Uterus (tissue), 4 donors: ENCODE data around the gene FHIT. TPM values are rescaled to one million over a fixed set of nuclear protein-coding genes. Genes with fewer than 3 reads are reported as not detected.

ENCODE experiments used
- DNase-seq, 2 donors: peaks; one replicate each; pipeline ENCODE4 v3.0.0-alpha.2; 2019 to 2020
- H3K27ac ChIP-seq, 2 donors: fragments of 200-600 bp; sonication (generic); 1 replicate in 1 of 2; 2 replicates in 1 of 2; pipeline ENCODE4 v1.5.1; 2016 to 2018
- H3K27me3 ChIP-seq, 2 donors: fragments of 200-600 bp; sonication (generic); one replicate each; pipeline ENCODE4 v1.5.1; 2018 to 2019; ENCODE audit warnings: control low read depth in 1 of 2
- H3K36me3 ChIP-seq, 2 donors: fragments of 200-600 bp; sonication (generic); one replicate each; pipeline ENCODE4 v1.5.1; 2019; ENCODE audit warnings: control low read depth in 1 of 2
- H3K4me1 ChIP-seq, 2 donors: fragments of 200-600 bp; sonication (generic); one replicate each; pipeline ENCODE4 v1.5.1; 2018 to 2019; ENCODE audit warnings: control low read depth in 1 of 2
- H3K4me3 ChIP-seq, 2 donors: fragments of 200-600 bp; sonication (generic); 1 replicate in 1 of 2; 2 replicates in 1 of 2; pipeline ENCODE4 v1.5.1; 2018 to 2019; ENCODE audit warnings: mild to moderate bottlenecking in 1 of 2
- H3K9me3 ChIP-seq, 2 donors: fragments of 200-600 bp; sonication (generic); one replicate each; pipeline ENCODE4 v1.5.1; 2019; ENCODE audit warnings: control low read depth in 1 of 2
- POLR2A ChIP-seq, 2 donors: fragments of 450-650 bp; IDR thresholded peaks; one replicate each; pipeline ENCODE4 v1.6.1; 2016; ENCODE audit warnings: antibody characterized with exemption in 2 of 2, mild to moderate bottlenecking in 1 of 2, moderate library complexity in 1 of 2
- intact Hi-C: fragments of 100-400 bp; cut with DNase I; formaldehyde crosslinking; loops from one replicate; pipeline ENCODE4 v1.15.1; 2023; ENCODE audit warnings: low total_unique reads
- total RNA-seq, 4 donors: library from RNA; depleted of rRNA in 3 of 4; stranded (reverse); fragments of >200 nt in 3 of 4; gene quantifications; one replicate each; pipeline versions ENCODE4 v1.1.0 to v1.2.4, GENCODE V29; 2014 to 2023
- TF ChIP-seq, protein P1 (sequence below), 4 experiments: fragments of 200-600 bp in 2 of 4; fragments of 450-650 bp in 2 of 4; sonication (generic) in 2 of 4; IDR thresholded peaks; one replicate each; pipeline ENCODE4 v1.5.1; 2016 to 2019; ENCODE audit warnings: antibody characterized with exemption in 4 of 4, mild to moderate bottlenecking in 2 of 4, moderate library complexity in 1 of 4
- donor health status: DM: yes; HTN: yes; CAD: no.

FHIT gene
- total RNA-seq, 4 donors from 2014 or later: 1.3 to 15.2 (median 7.3) TPM

DNA sequence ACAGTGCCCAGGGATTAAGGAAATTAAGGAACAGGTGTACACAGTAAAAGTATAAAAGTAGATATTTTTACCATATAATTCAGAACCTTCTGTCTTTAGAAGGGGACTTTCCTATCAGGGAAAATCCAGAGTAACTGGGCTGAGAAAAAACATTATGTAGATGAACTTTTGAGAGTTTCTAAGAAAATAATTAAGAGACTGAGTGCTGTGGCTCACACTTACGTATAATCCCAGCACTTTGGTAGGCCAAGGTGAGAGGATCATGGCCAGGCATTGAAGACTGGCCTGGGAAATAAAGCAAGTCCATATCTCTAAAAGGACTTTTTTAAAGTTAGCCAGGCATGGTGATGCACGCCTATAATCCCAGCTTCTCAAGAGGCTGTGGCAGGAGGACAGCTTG is 1021.8 kb downstream of the FHIT start:
- Histone ChIP-seq H3K36me3 (no peaks in the 10 kb centered on the region), H3K27me3 (no peaks in the 10 kb centered on the region), H3K4me1 (no peaks in the 10 kb centered on the region), H3K4me3 (no peak overlapping the region), H3K27ac (no peak overlapping the region), H3K9me3 (no peaks in the 10 kb centered on the region)
- TF ChIP-seq, protein P1, sequence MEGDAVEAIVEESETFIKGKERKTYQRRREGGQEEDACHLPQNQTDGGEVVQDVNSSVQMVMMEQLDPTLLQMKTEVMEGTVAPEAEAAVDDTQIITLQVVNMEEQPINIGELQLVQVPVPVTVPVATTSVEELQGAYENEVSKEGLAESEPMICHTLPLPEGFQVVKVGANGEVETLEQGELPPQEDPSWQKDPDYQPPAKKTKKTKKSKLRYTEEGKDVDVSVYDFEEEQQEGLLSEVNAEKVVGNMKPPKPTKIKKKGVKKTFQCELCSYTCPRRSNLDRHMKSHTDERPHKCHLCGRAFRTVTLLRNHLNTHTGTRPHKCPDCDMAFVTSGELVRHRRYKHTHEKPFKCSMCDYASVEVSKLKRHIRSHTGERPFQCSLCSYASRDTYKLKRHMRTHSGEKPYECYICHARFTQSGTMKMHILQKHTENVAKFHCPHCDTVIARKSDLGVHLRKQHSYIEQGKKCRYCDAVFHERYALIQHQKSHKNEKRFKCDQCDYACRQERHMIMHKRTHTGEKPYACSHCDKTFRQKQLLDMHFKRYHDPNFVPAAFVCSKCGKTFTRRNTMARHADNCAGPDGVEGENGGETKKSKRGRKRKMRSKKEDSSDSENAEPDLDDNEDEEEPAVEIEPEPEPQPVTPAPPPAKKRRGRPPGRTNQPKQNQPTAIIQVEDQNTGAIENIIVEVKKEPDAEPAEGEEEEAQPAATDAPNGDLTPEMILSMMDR (IDR thresholded peaks at IDR 0.05): no peak
- no peak for TF ChIP-seq POLR2A (IDR thresholded peaks at IDR 0.05)
- intact Hi-C loops: no loop called here
- DNase-seq: no peak

DNA sequence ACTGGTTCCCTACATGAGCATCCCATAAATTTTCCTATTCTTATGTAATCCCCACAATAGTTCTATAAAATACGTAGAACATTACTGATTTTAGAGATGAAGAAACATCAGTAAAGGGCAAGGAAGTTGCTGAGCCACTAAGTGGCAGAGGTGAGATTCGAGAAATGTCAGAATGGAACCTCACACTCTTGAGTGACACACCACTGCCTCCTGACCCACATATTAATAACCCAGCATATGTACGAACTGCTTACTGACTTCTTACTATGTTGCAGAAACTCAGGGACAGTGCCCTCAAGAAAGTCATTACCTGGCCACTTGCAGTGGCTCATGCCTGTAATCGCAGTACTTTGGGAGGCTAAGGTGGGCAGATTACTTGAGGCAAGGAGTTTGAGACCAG is 1022.4 kb downstream of the FHIT start:
- intact Hi-C loops: no loop called here
- Histone ChIP-seq H3K27ac (no peak overlapping the region), H3K4me1 (no peaks in the 10 kb centered on the region), H3K4me3 (no peak overlapping the region), H3K9me3 (no peaks in the 10 kb centered on the region), H3K27me3 (no peaks in the 10 kb centered on the region), H3K36me3 (no peaks in the 10 kb centered on the region)
- no peak for DNase-seq
- no peak for TF ChIP-seq POLR2A (IDR thresholded peaks at IDR 0.05)
- TF ChIP-seq, protein P1 (IDR thresholded peaks at IDR 0.05): no peak

DNA sequence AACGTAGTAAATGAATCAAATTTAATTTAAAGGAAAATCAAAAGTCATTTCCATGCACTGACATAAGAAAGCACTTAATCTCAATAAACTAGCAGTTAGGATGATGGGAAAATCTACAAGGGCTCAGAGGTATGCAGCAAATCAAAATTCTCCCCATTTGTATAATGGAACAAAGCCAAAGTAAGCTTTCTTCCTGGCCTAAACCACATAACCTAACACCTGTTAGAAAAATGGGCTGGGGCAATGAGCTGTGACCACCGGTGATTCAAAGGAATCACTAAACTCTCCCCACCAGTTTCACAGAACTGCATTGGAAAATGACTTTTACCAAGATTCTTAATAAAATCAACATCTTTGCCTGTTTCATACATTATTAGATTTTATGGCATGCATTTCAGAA is 1024.3 kb downstream of the FHIT start:
- H3K4me3 ChIP-seq: no peak overlapping the region
- intact Hi-C loops: no loop called here
- no peak overlapping the region for H3K27ac ChIP-seq
- TF ChIP-seq, protein P1 (IDR thresholded peaks at IDR 0.05): no peak
- no peak for TF ChIP-seq POLR2A (IDR thresholded peaks at IDR 0.05)
- H3K27me3 ChIP-seq: no peaks in the 10 kb centered on the region
- no peaks in the 10 kb centered on the region for H3K36me3 ChIP-seq
- H3K4me1 ChIP-seq: no peaks in the 10 kb centered on the region
- DNase-seq: no peak
- H3K9me3 ChIP-seq: no peaks in the 10 kb centered on the region

DNA sequence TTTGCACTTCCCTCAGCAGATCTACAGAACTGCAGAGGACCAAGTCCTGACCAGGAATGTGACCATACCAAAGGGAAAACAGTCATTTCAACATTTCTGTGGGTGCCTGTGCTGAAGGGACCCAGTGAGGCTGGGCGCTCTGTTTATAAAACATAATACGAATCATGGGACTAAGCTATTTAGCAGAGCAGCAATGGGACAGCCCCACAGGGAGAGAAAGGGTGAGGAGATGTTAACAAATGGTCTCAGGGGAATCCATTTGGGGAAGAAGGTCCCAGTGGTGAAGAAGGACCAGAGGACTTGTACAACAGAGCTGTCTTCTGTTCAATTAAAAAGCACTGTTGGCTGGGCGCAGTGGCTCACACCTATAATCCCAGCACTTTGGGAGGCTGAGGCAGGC is 1025.4 kb downstream of the FHIT start:
- Histone ChIP-seq H3K9me3 (no peaks in the 10 kb centered on the region), H3K36me3 (no peaks in the 10 kb centered on the region), H3K4me1 (no peaks in the 10 kb centered on the region), H3K4me3 (no peak overlapping the region), H3K27ac (no peak overlapping the region), H3K27me3 (no peaks in the 10 kb centered on the region)
- DNase-seq: no peak
- intact Hi-C loops: no loop called here
- TF ChIP-seq, protein P1 (IDR thresholded peaks at IDR 0.05): no peak
- no peak for TF ChIP-seq POLR2A (IDR thresholded peaks at IDR 0.05)

DNA sequence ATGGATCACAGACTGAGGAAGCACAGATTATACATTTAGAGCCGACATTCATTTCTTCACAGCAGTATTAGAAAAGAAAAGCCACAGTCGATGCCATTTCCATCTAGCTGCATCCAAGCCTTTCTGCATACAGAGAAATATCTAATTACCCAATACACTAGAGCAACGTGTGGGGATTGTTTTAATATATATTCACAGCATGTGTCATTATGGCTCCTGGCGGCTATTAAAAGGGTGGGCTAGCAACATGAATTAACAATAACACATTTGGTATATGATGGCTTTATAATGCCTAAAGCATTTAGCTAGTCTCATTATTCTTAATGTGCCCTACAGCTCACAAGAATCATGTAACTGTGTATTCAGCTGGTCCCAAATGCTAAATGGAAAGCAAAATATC is 1030.5 kb downstream of the FHIT start:
- no peaks in the 10 kb centered on the region for H3K9me3 ChIP-seq
- DNase-seq: no peak
- H3K27me3 ChIP-seq: no peaks in the 10 kb centered on the region
- intact Hi-C loops: no loop called here
- no peaks in the 10 kb centered on the region for H3K4me1 ChIP-seq
- TF ChIP-seq, protein P1 (IDR thresholded peaks at IDR 0.05): no peak
- no peak for TF ChIP-seq POLR2A (IDR thresholded peaks at IDR 0.05)
- no peak overlapping the region for H3K27ac ChIP-seq
- H3K4me3 ChIP-seq: no peak overlapping the region
- H3K36me3 ChIP-seq: no peaks in the 10 kb centered on the region
